GM23338 (cell line): Measurements from ENCODE around the gene PIK3R3. TPM values are rescaled to one million over a fixed set of nuclear protein-coding genes. Genes with fewer than 3 reads are reported as not detected.

ENCODE experiments used
- ATAC-seq: fragments of 200-7000 bp; cut with Tn5 transposase; 3 replicates; pipeline ENCODE4 v1.9.1; 2020
- DNase-seq: peaks from one replicate; pipeline ENCODE4 v3.0.0-alpha.2; 2015; ENCODE audit warnings: low spot score
- H2AFZ ChIP-seq: fragments of 200-600 bp; sonication (generic); 2 replicates; pipeline ENCODE4 v1.8.0; 2016; ENCODE audit warnings: antibody characterized with exemption, mild to moderate bottlenecking, moderate library complexity
- H3F3A ChIP-seq: fragments of 200-600 bp; sonication (generic); replicated peaks from 2 replicates; pipeline ENCODE4 v1.8.0; 2017; ENCODE audit warnings: antibody characterized with exemption, mixed run types, low read depth
- H3K27ac ChIP-seq: fragments of 200-600 bp; sonication (generic); 2 replicates; pipeline ENCODE4 v1.6.1; 2016; ENCODE audit warnings: low read depth
- H3K27me3 ChIP-seq: fragments of 200-600 bp; sonication (generic); 2 replicates; pipeline ENCODE4 v1.8.0; 2016; ENCODE audit warnings: mild to moderate bottlenecking, mixed run types, moderate library complexity; ENCODE audit not compliant: insufficient read depth
- H3K36me3 ChIP-seq: fragments of 200-600 bp; sonication (generic); 2 replicates; pipeline ENCODE4 v1.8.0; 2016; ENCODE audit warnings: mild to moderate bottlenecking; ENCODE audit not compliant: insufficient read depth
- H3K4me1 ChIP-seq: fragments of 200-600 bp; sonication (generic); 2 replicates; pipeline ENCODE4 v1.8.0; 2016; ENCODE audit warnings: mild to moderate bottlenecking, moderate library complexity; ENCODE audit not compliant: insufficient read depth
- H3K4me2 ChIP-seq: fragments of 200-600 bp; sonication (generic); 2 replicates; pipeline ENCODE4 v1.7.1; 2017; ENCODE audit warnings: mixed run types
- H3K4me3 ChIP-seq: fragments of 200-600 bp; sonication (generic); 2 replicates; pipeline ENCODE4 v1.6.1; 2016; ENCODE audit warnings: mixed run types
- H3K79me2 ChIP-seq: fragments of 200-600 bp; sonication (generic); replicated peaks from 2 replicates; pipeline ENCODE4 v1.8.0; 2017; ENCODE audit warnings: mild to moderate bottlenecking; ENCODE audit not compliant: insufficient read depth
- H3K9me2 ChIP-seq: fragments of 200-600 bp; sonication (generic); 2 replicates; pipeline ENCODE4 v1.8.0; 2017; ENCODE audit not compliant: insufficient read depth
- H4K20me1 ChIP-seq: fragments of 200-600 bp; sonication (generic); replicated peaks from 2 replicates; pipeline ENCODE4 v1.8.0; 2017; ENCODE audit warnings: mild to moderate bottlenecking; ENCODE audit not compliant: insufficient read depth
- H3K27ac Mint-ChIP-seq: 2 replicates; pipeline ENCODE4 v1.8.0; 2020; ENCODE audit warnings: inconsistent platforms, mild to moderate bottlenecking, moderate library complexity, mixed read lengths
- H3K27me3 Mint-ChIP-seq: 3 replicates; pipeline ENCODE4 v1.8.0; 2022; ENCODE audit warnings: low read depth, mild to moderate bottlenecking, moderate library complexity, mixed read lengths, inconsistent platforms; ENCODE audit not compliant: insufficient read depth, poor library complexity
- H3K36me3 Mint-ChIP-seq: 3 replicates; pipeline ENCODE4 v1.8.0; 2021; ENCODE audit warnings: low read depth, mild to moderate bottlenecking, inconsistent platforms, moderate library complexity, mixed read lengths
- H3K4me1 Mint-ChIP-seq: 3 replicates; pipeline ENCODE4 v1.8.0; 2020; ENCODE audit warnings: mild to moderate bottlenecking, inconsistent platforms, mixed read lengths
- H3K4me3 Mint-ChIP-seq: 3 replicates; pipeline ENCODE4 v1.8.0; 2021; ENCODE audit warnings: moderate library complexity, mild to moderate bottlenecking, inconsistent platforms, mixed read lengths
- H3K9me3 Mint-ChIP-seq: 3 replicates; pipeline ENCODE4 v1.8.0; 2020; ENCODE audit warnings: moderate library complexity, mild to moderate bottlenecking, inconsistent platforms, mixed read lengths
- CREB1 ChIP-seq: fragments of 250-450 bp; sonication (Bioruptor Pico); IDR thresholded peaks from 2 replicates; pipeline ENCODE4 v1.5.0; 2020; ENCODE audit warnings: low read depth, mild to moderate bottlenecking, moderate library complexity
- CTCF ChIP-seq, 2 experiments: fragments of 200-600 bp in 1 of 2; sonication (generic) in 1 of 2; conservative IDR thresholded peaks; 2 replicates each; pipeline versions ENCODE4 v1.5.1 to v1.6.1; 2016 to 2017; ENCODE audit warnings: antibody characterized with exemption in 2 of 2, low read depth in 2 of 2, mild to moderate bottlenecking in 2 of 2, moderate library complexity in 1 of 2
- ETS1 ChIP-seq: IDR thresholded peaks from 2 replicates; pipeline ENCODE4 v1.6.1; 2016; ENCODE audit warnings: antibody characterized with exemption
- EZH2 ChIP-seq: fragments of 200-600 bp; sonication (generic); IDR thresholded peaks from one replicate; pipeline ENCODE4 v1.8.0; 2017; ENCODE audit warnings: antibody characterized with exemption, mild to moderate bottlenecking, low read depth; ENCODE audit not compliant: unreplicated experiment
- EZH2phosphoT487 ChIP-seq: fragments of 200-600 bp; sonication (generic); IDR thresholded peaks from one replicate; pipeline ENCODE4 v1.8.1; 2018; ENCODE audit warnings: antibody characterized with exemption; ENCODE audit not compliant: unreplicated experiment
- JUNB ChIP-seq: IDR thresholded peaks from one replicate; pipeline ENCODE4 v1.6.1; 2016; ENCODE audit warnings: antibody characterized with exemption; ENCODE audit not compliant: unreplicated experiment
- NANOG ChIP-seq: IDR thresholded peaks from 2 replicates; pipeline ENCODE4 v1.6.1; 2016; ENCODE audit warnings: antibody characterized with exemption, borderline replicate concordance
- POLR2AphosphoS5 ChIP-seq: IDR thresholded peaks from 2 replicates; pipeline ENCODE4 v1.6.1; 2016; ENCODE audit warnings: antibody characterized with exemption, low read depth
- REST ChIP-seq: IDR thresholded peaks from one replicate; pipeline ENCODE4 v1.6.1; 2018; ENCODE audit warnings: antibody characterized with exemption; ENCODE audit not compliant: unreplicated experiment
- STAT1 ChIP-seq: IDR thresholded peaks from one replicate; pipeline ENCODE4 v1.6.1; 2016; ENCODE audit warnings: antibody characterized with exemption; ENCODE audit not compliant: unreplicated experiment
- ZNF114 ChIP-seq: fragments of 250-450 bp; sonication (Bioruptor Pico); IDR thresholded peaks from 2 replicates; pipeline ENCODE4 v1.5.0; 2020; ENCODE audit warnings: mild to moderate bottlenecking, moderate library complexity
- ZNF331 ChIP-seq: fragments of 250-450 bp; sonication (Bioruptor Pico); IDR thresholded peaks from 2 replicates; pipeline ENCODE4 v1.5.0; 2020; ENCODE audit warnings: low read depth, mild to moderate bottlenecking, moderate library complexity
- ZNF462 ChIP-seq: fragments of 250-450 bp; sonication (Bioruptor Pico); IDR thresholded peaks from 2 replicates; pipeline ENCODE4 v1.5.0; 2020; ENCODE audit warnings: mild to moderate bottlenecking, moderate library complexity
- polyA plus RNA-seq: library from polyadenylated mRNA; unstranded; fragments of >200 nt; fragmentation: Nextera tagmentation; extraction: Ambion mirVana; gene quantifications from 2 replicates; pipeline ENCODE4 v1.2.1, GENCODE V29; 2016
- total RNA-seq: library from RNA; depleted of rRNA; stranded (reverse); fragments of >200 nt; shearing (Covaris generic); gene quantifications from 2 replicates; pipeline ENCODE4 v1.2.3, GENCODE V29; 2014

The PIK3R3 gene
- total and polyA plus RNA-seq, 2 experiments from 2014 or later = 7.5 to 8.6 TPM

GRCh38 chr1:46166521-46167462 lies 34.4 kb upstream of the PIK3R3 start:
- Mint-ChIP-seq H3K27ac (no peak overlapping the region), H3K4me3 (peak overlapping the region; percentile 65), H3K9me3 (no peaks in the 10 kb centered on the region), H3K36me3 (no peaks in the 10 kb centered on the region), H3K27me3 (peaks cover 32% of the 10 kb centered on the region), H3K4me1 (peaks cover 22% of the 10 kb centered on the region)
- Histone ChIP-seq H3K9me2 (no peaks in the 10 kb centered on the region), H2AFZ (peak overlapping the region; percentile 100), H4K20me1 (no peaks in the 10 kb centered on the region), H3K4me1 (peaks cover 15% of the 10 kb centered on the region), H3K27ac (no peak overlapping the region), H3K36me3 (no peaks in the 10 kb centered on the region), H3F3A (0 out of 2 replicates have a peak, but pooled peaks cover 3% of the 10 kb centered on the region), H3K4me2 (peak overlapping the region; percentile 84), H3K27me3 (peaks cover 18% of the 10 kb centered on the region), H3K4me3 (peak overlapping the region; percentile 61), H3K79me2 (no peaks in the 10 kb centered on the region)
- TF ChIP-seq CREB1 (CRISPR knock-in tag) (no peak), ZNF331 (CRISPR knock-in tag) (no peak), EZH2phosphoT487 (no peak), POLR2AphosphoS5 (no peak), JUNB (no peak), ETS1 (no peak), CTCF (conservative IDR thresholded peaks at IDR 0.05; ENCODE audit: low read depth in 2 of 2) (no peak), EZH2 (no peak), REST (no peak), ZNF114 (CRISPR knock-in tag) (no peak), NANOG (no peak), STAT1 (no peak), ZNF462 (no peak)
- ATAC-seq (peak; percentile 71), DNase-seq (peak; percentile 75)
